Stimulated activated naive CD4-positive, alpha-beta T cell (primary cell): ENCODE data around the gene SAMD4B.
A peak's percentile ranks its signal among the peaks of the same experiment; 100 is the strongest.

Source experiments
- DNase-seq, 6 experiments: peaks; one replicate each; lab custom pipeline; 2025; lab: John Stamatoyannopoulos, UW

The SAMD4B gene

DNA sequence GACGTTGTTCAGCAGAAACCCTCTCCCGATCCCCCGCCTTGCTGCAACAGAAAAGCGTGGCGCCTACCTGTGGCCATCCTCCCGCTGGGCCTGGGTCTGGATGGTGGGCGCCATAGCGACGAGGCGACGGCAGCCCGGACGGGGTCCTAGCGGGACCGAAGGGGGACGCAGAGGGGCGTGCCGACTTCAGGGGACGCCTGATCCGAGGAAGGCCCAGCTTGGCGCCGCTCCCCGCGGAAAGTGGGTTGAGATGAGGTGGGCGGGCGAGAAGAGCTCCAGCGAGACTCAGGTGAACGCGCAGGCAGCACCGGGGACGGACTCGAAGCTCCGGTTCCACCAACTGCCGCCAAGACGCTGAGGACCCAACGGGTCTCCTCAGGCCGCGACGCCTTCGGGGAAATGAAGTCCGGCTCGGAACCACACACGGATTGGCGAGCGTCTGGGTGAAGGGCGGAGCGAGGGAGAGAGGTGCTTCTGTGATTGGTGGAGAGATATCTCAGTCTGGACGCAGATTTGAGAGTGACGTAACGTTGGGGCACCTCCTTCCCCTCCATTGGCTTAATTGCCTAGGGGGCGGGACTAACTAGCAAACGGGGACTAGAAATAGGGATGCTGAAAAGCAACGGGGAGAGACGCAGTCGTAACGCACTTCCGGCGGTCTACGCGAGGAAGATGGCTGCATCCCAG is 48.7 kb downstream of the SAMD4B start, which contains the start of the genes MED29 and PAF1:
Gene MED29, plus strand, starts transcription at position 628 of the 687 bp plus-strand sequence. Its CDS starts 45 bp downstream, at position 673.
Gene PAF1, minus strand, starts transcription at position 356 of the 687 bp plus-strand sequence. Its CDS starts 242 bp downstream, at position 114.
- peak; percentile 93 to 99 (median 98) for DNase-seq

DNA sequence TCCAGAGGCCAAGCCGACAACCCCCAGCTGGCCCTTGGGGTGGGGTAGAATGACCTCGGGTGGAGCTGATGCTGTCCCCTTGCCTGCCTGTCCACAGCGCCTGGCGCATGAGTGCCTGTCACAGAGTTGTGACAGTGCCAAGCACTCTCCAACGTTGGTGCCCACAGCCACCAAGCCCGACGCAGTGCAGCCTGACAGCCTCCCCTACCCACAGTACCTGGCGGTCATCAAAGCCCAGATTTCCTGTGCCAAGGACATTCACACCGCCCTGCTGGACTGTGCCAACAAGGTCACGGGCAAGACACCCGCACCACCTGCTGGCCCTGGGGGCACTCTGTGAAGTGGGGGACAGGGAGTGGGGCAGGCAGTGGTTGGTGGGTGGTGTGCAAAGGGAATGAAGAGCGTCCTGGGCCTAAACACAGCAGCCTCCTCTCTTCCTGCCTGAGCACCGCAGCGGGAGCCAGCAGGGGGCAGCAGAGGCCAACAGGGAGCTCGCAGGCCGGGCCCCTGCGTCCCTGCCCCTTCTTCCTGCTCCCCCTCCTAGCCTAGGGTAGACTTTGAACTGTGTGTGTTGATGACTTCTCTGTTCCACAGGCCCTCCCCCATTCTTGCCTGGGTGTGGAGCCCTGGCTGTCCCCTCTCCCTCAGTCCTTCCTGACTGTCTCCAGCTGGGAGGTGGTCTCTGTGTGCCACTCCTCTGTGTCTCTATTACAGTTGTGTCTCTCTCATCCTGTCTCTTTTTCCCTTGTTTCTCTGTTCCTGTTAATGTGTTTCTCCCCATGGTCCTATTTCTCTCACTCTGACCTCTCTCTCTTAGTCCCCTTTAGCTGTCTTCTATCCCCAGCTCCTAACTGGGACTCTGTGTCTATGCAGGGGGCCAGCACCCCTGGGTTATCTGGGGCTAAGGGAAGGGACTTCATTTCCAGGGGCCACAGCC is 55.4 kb downstream of the SAMD4B start:
- peak; percentile 83 to 95 (median 90) for DNase-seq

DNA sequence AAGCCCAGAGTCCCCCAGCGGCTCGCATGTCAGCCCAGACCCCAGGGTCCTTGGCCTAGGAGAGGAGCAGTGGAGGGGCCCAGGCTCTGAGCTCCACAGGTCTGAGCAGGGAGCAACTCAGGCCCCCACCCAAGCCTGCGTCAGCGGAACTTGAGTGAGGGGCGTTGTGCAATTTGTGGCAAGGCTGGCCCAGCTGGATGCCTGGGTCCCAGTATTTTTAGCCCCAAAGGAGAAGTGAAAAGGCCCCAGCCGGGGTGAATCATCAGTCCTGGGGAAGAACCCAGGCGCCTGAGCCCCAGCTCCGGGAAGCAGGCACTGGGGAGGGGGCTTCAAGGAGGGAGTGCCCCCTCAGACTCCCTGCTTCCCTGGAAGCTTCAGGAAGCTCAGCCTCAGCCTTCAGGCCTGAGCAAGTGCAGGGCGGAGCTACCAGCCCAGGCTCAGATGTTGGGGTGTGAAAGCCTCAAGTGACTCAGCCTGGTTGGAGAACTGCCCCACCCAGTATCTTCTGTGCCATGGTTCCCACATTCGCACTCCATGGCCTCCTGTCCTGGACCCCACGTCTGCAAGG is 56.2 kb downstream of the SAMD4B start:
- no peak for DNase-seq

DNA sequence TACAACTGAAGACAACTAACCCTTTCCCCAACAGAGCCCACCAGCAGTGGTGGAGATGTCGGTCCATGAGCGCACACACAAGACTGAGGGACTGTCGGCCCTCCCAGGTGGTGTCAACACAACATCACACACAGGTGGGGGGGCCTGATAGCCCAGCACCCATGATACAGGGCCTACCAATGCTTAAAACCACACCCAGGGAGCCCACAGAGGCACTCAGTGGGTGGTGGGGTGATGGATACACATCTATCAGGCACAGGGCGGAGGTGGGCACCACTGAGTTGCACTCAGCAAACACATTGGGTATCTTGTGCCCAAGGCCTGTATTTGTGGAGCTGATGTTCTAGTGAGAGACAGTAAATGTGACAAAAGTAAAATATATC is 57.4 kb downstream of the SAMD4B start:
- no peak for DNase-seq

DNA sequence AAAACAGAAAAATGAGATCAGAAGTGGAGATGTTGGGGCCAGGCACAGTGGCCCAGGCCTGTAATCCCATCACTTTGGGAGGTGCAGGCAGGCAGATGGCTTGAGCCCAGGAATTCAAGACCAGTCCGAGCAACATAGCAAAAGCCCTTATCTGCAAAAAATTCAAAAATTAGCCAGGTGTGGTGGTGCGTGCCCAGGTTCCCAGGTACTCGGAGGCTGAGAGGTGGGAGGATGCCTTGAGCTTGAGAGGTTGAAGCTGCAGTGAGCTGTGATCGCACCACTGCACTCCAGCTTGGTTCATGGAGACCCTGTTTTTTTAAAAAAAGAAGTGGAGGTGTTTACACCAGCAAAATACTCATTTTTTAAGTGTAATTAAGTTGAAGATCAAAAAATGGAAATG is 57.8 kb downstream of the SAMD4B start:
- no peak for DNase-seq

DNA sequence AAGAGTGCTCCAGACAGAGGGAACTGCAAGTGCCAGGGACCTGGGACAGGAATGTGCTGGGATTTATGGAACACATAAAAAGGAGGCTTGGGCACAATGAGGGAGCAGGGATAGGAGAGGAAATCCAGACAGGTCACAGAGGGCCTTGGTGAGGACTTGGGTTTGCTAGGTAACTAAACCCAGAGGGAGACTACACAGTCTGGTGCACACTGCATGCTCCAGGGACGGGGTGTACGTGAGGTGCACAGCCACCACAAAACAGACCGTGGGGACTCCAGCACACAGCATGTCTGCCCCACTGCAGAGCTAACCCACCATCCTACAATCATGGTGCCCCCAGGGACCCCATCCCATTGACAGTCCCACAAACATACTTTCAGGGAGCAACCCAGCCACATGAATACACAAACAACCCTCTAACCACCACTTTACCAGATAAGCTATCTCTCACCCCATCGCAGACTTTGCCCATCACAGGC is 58.9 kb downstream of the SAMD4B start:
- no peak for DNase-seq

DNA sequence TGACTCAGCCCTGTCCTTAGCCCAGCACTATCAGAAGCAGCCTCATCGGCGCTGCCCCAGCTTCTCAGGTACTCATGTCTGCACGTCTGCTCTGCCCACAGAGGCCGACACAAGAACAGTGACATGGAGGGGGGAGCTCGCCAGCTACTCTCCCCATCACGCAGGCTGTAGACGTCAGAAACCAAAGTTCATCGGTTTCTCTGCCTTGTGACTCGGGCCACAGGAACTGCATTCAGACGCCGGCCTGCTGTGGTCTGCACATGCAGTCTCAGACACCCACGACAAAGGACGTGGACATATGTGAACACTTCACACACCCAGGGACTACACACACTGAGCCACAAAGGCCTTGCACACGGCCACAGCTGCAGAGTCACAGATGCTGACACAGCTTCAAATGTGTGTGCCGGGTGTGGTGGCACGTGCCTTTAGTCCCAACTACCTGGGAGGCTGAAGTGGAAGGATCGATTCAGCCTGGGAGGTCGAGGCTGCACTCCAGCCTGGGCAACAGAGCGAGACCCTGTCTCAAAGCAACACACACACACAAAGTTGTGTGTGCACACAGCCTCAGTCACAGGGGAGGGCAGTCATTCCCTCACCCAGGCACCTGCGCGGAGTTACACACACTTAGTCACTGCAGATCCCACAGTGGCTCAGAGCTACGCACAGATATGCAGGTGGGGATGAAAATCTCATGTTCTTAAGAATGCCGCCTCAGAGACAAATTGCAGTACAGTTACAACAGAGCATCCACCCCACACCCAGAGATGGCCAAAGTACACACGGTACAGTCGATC is 59.5 kb downstream of the SAMD4B start:
- DNase-seq: peak; percentile 70 to 80 (median 74)

DNA sequence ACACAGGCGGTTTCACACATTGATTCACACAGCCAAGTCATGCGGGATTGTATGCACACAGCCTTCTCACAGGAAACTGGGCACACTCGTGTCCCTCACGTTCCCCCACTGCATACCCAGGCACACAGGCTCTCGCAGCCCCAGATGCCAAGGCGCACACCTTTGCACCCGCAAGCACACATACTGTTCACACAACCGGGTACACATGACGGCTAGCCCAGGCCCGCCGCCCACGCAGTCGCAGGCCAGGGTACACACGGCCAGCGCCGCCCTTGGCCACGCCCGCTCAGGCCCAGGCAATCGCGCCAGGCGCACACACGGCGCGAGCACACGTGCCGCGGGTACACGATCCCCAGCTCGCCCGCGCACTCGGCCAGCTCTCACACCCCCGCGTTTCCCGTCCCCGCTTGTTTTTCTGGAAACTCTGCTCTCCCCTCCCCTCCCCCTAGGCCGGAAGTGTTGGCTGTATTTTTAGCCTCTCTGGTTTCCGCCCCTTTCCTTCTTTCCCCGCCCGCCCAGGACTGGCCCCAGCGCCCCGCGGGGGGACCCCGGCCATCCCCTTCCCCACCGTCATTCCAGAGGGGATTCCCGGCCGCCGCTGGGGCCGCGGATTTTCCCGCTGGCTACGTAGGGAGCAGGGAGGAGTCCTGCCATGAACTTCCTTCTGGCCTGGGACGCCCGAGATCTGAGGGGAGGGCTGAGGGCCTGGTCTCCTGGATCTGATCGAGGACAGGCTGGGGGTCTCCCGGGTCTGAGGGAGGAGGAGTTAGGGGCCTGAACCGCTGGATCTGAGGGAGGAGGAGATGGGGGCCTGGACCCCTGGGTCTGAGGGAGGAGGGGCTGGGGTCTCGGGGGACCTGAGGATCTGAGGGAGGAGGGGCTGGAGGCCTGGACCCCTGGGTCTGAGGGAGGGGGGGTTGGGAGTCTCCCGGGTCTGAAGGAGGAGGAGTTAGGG is 60.4 kb downstream of the SAMD4B start:
- peak; percentile 73 to 88 (median 81) for DNase-seq

DNA sequence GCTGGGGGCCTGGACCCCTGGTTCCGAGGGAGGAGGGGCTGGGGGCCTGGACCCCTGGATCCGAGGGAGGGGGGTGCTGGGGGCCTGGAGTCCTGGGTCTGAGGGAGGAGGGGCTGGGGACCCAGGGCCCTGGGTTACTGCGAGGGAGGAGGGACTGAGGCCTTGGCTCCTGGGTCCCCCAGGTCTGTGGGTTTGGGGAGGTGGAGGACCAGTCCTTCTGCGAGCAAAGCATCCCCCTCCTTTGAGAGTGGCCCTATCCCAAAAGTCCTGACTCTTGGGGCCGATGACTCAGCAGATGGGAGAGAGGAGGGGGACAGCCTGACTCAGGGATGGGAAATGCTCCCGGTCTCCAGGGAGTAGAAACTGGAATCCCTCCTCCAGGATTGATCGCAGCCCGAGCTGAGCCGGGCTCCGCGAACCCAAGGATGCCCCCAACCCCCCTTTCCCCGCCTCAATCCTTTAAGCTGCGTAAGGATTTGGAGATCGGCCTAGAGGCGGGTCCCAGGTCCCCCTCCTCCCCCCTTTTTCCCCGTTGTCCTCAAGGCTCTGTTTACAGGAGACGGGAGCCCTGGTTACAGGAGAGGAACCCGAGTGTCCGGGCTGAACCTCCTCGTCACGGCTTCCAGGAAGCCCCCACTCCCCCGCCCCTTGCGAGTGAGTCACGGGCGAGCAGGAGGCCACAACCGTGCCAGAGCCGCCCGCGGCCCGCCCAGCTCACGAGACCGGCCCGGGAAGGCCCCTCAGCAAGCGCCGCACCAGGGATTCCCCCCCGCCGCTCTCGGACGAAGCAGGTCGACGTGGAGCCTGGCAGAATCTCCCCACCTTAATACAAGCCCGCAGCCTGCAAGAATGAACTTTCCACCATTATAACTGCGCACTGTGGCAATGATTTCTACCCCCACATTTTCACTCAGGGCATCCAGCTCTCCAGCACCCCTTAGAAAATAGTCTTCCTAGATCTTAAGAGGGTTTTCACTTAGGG is 61.4 kb downstream of the SAMD4B start:
- peak; percentile 68 to 97 (median 88) for DNase-seq

DNA sequence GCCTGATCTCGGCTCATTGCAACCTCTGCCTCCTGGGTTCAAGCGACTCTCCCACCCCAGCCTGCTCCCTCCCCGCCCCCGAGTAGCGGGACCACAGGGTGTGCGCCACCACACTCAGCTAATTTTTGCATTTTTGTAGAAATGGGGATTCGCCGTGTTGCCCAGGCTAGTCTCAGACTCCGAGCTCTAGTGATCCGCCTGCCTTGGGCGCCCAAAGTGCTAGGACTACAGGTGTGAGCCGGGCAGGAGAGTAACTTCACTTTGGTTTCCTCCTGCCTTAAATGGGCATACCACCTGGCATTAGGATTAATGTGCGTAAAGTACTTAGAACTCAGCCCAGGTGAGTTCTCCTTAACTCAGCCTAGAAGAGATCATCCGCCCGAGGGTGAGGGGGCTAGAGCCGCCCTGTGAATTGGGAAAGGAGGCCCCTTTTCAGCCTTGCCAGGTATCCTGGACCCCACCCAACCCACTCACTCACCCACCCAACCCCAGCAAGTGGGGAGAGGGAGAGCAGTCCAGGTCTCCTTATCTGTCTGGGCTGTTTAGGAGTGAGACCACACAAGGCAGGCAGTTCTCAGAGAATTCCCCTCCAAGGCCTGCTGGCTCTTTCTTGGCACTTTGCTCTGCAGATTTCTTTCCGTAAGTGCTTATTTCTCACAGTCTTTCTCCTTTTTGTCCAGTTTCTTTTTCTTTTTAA is 63.2 kb downstream of the SAMD4B start:
- DNase-seq: peak; percentile 40 to 63 (median 41)

DNA sequence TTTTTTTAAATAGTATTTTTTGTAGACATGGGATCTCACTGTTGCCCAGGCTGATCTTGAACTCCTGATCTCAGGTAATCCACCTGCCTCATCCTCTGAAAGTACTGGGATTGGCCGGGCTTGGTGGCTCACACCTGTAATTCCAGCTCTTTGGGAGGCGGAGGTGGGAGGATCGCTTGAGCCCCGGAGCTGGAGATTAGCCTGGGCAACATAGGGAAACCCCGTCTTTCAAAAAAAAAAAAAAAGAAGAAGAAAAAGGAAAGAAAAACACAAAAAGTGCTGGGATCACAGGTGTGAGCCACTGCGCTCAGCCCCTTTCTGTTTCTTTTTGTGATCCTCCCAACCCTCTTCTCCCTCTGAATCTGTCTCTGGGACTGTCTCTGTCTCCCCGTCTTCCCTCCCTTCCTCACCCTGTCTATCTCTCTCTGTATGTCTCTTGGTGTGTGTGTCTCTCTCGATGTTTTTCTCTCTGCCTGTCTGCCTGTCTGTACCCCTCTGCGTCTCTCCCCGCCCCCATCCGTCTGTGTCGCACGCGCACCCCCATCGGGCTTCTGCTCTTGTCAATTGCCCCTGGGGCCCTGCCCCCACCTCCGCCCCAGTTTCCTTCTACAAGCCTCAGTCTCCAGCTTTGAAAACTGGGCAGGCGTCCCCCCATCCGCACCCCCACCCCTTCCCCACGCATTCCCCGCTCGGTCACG is 63.9 kb downstream of the SAMD4B start:
- DNase-seq: peak; percentile 86 to 98 (median 92)

DNA sequence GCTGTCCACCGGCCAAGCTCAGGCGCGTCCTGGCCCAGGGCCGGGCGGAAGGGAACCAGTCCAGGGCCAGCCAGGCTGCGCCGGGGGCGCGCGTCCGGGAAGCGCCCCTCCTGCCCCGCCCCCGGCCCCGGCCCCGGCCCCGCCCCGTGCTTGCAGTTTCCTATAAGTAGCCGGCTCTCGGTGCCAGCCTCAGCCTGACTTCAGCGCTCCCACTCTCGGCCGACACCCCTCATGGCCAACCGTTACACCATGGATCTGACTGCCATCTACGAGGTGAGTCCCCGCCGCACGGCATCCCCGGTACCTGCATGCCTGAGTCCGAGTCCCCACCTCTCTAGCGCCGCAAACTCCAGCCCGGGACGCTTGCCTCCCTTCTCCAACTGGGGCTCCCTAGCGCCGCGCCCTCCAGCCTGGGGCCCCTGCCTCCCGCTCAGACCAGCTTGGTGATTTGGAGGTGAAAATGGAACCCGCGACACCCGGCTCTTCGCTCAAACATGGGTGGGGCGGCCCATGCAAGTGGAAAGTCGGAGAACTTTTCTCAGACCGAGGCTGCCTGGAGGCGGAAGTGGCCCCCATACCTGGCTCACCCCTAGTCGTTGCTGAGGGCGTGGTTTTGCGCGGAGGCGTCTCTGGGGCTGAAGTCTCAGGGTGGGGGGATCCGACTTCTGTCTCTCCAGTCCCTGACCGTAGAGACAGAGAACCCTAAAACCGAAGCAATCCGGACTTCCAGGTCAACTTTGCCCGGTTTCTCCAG is 64.6 kb downstream of the SAMD4B start, which contains the start of gene ZFP36:
Gene ZFP36, plus strand, starts transcription at position 192 of the 754 bp plus-strand sequence. Its CDS starts 58 bp downstream, at position 250.
- DNase-seq: peak; percentile 85 to 98 (median 90)

DNA sequence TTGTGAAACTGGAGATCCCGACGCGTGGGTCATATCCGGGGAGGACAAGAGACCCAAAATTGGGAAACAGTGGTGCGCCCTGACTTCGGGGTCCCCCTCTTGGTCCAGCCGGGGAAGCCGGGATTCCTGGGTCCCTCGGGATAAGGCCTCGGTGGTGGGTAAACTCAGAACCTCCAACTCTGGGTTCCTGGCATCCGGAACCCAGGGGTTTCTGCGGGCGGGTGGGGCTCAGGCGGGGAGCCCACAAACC is 65.1 kb downstream of the SAMD4B start:
- peak in 1 of 6 experiments; percentile 88 for DNase-seq

DNA sequence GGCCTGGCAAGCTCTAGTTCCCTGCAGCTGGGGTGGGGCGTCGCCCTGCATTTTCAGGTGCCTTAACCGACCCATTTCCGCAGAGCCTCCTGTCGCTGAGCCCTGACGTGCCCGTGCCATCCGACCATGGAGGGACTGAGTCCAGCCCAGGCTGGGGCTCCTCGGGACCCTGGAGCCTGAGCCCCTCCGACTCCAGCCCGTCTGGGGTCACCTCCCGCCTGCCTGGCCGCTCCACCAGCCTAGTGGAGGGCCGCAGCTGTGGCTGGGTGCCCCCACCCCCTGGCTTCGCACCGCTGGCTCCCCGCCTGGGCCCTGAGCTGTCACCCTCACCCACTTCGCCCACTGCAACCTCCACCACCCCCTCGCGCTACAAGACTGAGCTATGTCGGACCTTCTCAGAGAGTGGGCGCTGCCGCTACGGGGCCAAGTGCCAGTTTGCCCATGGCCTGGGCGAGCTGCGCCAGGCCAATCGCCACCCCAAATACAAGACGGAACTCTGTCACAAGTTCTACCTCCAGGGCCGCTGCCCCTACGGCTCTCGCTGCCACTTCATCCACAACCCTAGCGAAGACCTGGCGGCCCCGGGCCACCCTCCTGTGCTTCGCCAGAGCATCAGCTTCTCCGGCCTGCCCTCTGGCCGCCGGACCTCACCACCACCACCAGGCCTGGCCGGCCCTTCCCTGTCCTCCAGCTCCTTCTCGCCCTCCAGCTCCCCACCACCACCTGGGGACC is 65.6 kb downstream of the SAMD4B start:
- DNase-seq: peak; percentile 60 to 84 (median 74)

DNA sequence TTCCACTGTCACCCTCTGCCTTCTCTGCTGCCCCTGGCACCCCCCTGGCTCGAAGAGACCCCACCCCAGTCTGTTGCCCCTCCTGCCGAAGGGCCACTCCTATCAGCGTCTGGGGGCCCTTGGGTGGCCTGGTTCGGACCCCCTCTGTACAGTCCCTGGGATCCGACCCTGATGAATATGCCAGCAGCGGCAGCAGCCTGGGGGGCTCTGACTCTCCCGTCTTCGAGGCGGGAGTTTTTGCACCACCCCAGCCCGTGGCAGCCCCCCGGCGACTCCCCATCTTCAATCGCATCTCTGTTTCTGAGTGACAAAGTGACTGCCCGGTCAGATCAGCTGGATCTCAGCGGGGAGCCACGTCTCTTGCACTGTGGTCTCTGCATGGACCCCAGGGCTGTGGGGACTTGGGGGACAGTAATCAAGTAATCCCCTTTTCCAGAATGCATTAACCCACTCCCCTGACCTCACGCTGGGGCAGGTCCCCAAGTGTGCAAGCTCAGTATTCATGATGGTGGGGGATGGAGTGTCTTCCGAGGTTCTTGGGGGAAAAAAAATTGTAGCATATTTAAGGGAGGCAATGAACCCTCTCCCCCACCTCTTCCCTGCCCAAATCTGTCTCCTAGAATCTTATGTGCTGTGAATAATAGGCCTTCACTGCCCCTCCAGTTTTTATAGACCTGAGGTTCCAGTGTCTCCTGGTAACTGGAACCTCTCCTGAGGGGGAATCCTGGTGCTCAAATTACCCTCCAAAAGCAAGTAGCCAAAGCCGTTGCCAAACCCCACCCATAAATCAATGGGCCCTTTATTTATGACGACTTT is 66.4 kb downstream of the SAMD4B start:
- peak in 5 of 6 experiments; percentile 28 to 54 (median 44) for DNase-seq
